PFSK-1 (cell line): ENCODE data around the gene AP5Z1.

Experiments used
- FOXP2 ChIP-seq: optimal IDR thresholded peaks from 2 replicates; pipeline ENCODE3; 2011; ENCODE audit warnings: borderline replicate concordance, control low read depth, inconsistent platforms; ENCODE audit not compliant: insufficient read depth; ENCODE audit errors: extremely low read length, extremely low read depth
- POLR2AphosphoS5 ChIP-seq: IDR thresholded peaks from 2 replicates; pipeline ENCODE4 v1.6.1; 2012; ENCODE audit warnings: low read depth, mild to moderate bottlenecking, control low read depth, low read length, moderate library complexity
- SIN3A ChIP-seq: IDR thresholded peaks from 2 replicates; pipeline ENCODE4 v1.6.1; 2012; ENCODE audit warnings: mild to moderate bottlenecking, low read length, moderate library complexity, borderline replicate concordance; ENCODE audit not compliant: insufficient read depth
- TAF1 ChIP-seq: IDR thresholded peaks from 2 replicates; pipeline ENCODE4 v1.6.1; 2012; ENCODE audit warnings: low read length, control low read depth, borderline replicate concordance; ENCODE audit not compliant: insufficient read depth
- TF ChIP-seq, protein P1 (sequence below), 2 experiments: IDR thresholded peaks; 2 replicates each; pipeline versions ENCODE4 v1.6.1 to v1.8.0; 2011 to 2012; ENCODE audit warnings: low read depth in 2 of 2, low read length in 2 of 2, control low read depth in 1 of 2, inconsistent platforms in 1 of 2, mild to moderate bottlenecking in 1 of 2, moderate library complexity in 1 of 2; ENCODE audit not compliant: insufficient read depth in 1 of 2

AP5Z1 gene

DNA sequence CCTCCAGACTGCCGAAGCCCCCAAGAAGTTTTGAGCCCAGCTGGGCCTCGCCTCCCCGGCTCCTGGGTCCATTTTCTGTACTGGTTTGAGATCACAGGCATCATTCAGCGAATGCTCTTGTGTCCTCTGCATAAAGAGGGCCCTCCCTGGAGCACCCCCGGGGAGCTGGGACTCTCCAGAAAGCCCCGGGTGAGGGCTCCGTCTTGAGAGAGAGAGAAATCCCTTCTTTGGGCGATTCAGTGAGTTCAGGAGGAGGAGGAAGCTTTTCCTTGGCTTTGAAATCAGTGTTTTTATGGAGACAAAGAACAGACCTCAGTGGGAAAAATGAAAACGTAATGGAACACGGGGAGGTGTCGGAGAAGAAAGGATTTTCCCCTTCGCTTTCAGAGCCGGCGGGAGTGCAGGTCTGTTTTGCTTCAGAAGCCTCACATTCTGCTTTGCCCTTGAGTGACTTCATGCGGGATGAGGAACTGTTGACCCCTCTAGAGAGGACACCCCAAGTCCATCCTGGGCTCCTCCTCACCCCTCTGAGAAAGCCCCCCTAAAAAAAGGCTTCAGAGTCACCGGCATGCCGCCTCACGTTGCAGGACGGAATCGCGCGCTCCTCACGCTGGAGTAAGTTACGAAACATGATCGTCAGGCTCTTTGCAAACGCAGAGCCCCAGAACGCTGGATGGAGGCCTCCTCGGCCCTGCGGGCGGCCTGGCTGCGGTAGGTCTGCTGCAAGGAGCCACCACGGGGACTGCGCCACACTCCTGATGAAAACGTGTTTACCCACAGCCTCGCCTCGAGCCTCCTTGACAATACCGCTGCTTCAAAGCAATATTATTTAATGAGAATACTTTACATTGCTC lies 8.5 kb upstream of the AP5Z1 start:
- no peak for TF ChIP-seq POLR2AphosphoS5
- no peak for TF ChIP-seq FOXP2
- TF ChIP-seq, protein P1, sequence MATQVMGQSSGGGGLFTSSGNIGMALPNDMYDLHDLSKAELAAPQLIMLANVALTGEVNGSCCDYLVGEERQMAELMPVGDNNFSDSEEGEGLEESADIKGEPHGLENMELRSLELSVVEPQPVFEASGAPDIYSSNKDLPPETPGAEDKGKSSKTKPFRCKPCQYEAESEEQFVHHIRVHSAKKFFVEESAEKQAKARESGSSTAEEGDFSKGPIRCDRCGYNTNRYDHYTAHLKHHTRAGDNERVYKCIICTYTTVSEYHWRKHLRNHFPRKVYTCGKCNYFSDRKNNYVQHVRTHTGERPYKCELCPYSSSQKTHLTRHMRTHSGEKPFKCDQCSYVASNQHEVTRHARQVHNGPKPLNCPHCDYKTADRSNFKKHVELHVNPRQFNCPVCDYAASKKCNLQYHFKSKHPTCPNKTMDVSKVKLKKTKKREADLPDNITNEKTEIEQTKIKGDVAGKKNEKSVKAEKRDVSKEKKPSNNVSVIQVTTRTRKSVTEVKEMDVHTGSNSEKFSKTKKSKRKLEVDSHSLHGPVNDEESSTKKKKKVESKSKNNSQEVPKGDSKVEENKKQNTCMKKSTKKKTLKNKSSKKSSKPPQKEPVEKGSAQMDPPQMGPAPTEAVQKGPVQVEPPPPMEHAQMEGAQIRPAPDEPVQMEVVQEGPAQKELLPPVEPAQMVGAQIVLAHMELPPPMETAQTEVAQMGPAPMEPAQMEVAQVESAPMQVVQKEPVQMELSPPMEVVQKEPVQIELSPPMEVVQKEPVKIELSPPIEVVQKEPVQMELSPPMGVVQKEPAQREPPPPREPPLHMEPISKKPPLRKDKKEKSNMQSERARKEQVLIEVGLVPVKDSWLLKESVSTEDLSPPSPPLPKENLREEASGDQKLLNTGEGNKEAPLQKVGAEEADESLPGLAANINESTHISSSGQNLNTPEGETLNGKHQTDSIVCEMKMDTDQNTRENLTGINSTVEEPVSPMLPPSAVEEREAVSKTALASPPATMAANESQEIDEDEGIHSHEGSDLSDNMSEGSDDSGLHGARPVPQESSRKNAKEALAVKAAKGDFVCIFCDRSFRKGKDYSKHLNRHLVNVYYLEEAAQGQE (IDR thresholded peaks at IDR 0.05; ENCODE audit: insufficient read depth in 1 of 2, low read depth in 2 of 2, low read length in 2 of 2) = no peak
- TF ChIP-seq TAF1 = no peak
- no peak for TF ChIP-seq SIN3A

DNA sequence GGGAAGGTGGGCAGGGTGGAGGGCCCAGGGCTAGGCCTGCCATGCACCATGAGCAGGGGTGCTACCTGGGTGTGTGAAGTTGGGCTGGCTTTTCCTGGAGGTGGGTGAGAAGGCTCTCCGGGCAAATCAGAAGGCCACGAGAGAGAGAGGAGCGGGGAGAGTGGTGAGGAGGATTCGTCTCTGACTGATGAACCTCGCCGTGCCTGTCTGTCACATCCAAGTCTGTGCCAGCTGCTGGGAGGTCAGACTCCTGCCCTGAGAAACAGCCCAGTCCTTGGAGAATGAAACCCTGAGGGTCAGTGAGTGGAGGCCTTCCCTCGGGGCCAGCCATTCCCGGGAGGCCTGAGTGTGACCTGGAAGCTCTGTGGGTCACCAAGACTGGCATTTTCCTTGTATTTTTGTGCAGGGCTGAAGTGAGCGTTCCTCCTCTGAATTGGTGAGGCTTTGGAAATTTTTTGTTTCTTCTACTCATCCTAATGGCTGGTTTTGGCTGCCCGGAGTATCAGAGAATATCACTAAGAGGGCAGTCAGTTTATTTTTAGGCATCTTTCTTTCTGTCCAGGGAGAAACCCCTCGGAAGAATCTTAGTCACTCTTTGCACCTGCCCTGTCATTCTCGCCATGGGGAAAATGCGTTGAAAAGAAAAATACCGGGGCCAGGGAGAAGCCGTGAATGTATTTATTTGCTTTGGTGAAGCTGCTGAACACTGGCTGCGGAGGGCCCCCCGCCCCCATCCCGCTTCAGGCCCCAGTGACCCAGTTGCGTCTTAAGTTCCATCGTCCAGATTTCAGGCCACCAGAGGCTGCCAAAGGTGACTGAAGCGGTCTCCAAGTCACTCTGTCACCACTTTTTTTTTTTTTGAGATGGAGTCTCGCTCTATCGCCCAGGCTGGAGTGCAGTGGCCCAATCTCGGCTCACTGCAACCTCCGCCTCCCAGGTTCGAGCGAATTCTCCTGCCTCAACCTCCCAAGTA lies 6.5 kb upstream of the AP5Z1 start:
- TF ChIP-seq, protein P1 (IDR thresholded peaks at IDR 0.05; ENCODE audit: insufficient read depth in 1 of 2, low read depth in 2 of 2, low read length in 2 of 2) = no peak
- TF ChIP-seq TAF1 (no peak), FOXP2 (no peak), SIN3A (no peak), POLR2AphosphoS5 (no peak)

DNA sequence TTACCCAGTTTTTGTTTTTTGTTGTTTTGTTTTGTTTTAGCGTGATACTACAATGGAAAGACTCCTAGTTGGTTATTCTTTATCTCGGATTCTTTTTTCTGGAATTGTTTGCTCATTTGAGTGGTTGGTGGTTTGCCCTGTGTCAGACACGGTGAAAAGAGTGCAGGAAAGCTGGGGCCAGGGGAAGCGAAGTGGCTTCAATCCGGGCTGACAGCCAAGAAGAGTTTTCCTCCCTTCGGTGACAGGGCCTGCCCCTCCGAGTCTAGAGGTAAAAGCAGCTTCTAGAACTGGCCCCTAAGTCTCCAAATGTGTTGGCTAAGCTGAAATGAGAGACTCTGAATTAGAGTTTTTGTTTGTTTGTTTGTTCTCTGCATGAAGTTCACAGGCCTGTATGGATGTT lies 5.7 kb upstream of the AP5Z1 start:
- TF ChIP-seq POLR2AphosphoS5 (no peak), TAF1 (no peak), SIN3A (no peak), FOXP2 (no peak)
- TF ChIP-seq, protein P1 (IDR thresholded peaks at IDR 0.05; ENCODE audit: insufficient read depth in 1 of 2, low read depth in 2 of 2, low read length in 2 of 2) = no peak

DNA sequence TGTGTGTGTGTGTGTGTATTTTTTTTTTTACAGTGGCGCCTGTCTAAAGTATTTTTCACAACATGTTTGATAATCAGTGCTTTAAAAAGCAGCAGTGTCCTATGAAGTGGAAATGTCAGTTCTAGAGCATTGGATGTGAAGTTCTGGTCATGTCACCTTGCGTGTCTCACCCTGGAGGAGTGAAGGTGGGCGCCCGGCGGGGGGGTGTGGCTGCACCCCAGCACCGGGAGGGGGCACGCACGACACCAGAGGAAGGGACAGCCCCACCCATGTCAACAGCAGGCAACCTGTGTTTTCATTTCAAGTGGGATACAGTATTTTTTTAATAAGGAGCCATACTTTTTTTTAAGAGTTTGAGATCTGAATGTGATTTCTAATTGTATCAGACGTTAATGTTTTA lies 4.5 kb upstream of the AP5Z1 start:
- TF ChIP-seq SIN3A = no peak
- TF ChIP-seq, protein P1 (IDR thresholded peaks at IDR 0.05; ENCODE audit: insufficient read depth in 1 of 2, low read depth in 2 of 2, low read length in 2 of 2) = no peak
